Hematopoietic multipotent progenitor cell (in vitro differentiated cells): Measurements from ENCODE around the gene IL4. TPM values are rescaled to one million over a fixed set of nuclear protein-coding genes. Genes with fewer than 3 reads are reported as not detected.

Experiments used
- DNase-seq, 3 donors: peaks; one replicate each; pipeline ENCODE4 v3.0.0-alpha.2; 2011 to 2015; ENCODE audit warnings: low read depth in 2 of 3, low spot score in 2 of 3
- total RNA-seq: library from RNA; depleted of rRNA; stranded (reverse); fragments of >200 nt; gene quantifications from one replicate; pipeline ENCODE4 v1.2.3, GENCODE V29; 2012

Gene IL4
- total RNA-seq, 1 donor: not detected

DNA sequence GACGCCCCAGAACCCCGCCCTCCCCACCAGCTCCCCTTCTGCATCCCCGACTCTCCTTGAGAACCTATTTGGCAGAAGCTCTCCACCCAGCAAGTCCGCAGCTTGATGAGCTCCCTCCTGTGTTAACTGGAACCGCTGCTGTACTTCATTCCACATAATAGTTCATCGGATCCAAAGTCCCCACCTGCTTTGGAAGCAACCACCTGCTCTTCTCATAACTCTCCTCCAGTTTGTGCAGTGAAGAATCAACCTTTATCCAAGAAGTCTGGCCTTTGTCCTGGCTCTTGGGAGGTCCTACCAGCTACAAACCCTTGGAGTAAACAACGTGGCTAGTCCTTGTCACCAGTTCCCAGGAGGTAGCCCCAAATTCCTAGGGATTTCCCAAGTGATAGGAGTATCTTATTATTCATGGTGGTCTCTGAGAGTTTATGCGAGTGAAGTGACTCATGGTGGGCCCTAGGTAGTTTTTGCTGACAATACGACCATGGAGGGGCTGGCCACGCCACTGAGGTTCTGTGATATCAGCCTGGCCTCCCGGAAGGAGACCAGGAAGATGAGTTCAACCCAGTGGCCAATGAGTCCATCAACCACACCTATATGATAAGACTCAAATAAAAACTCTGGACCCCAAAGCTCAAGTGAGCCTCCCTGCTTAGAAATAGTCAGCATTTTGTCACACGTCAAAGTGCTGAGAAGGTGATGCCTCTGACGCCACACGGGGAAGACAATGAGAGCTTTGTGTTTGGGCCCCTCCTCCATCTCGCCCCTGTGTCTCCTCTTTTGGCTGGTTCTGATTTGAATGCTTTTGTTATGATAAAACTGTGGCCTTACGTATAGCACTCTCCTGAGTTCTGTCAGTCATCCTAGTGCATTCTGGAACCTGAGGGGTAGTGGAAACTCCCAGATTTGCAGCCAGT, 3.6 kb upstream of the IL4 start:
- DNase-seq: no peak

- DNase-seq: no peak
These were observed 2.8 kb upstream of the IL4 start for GRCh38 chr5:132671000-132671399.

DNA sequence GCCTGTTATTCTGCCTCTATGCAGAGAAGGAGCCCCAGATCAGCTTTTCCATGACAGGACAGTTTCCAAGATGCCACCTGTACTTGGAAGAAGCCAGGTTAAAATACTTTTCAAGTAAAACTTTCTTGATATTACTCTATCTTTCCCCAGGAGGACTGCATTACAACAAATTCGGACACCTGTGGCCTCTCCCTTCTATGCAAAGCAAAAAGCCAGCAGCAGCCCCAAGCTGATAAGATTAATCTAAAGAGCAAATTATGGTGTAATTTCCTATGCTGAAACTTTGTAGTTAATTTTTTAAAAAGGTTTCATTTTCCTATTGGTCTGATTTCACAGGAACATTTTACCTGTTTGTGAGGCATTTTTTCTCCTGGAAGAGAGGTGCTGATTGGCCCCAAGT, 301 bp upstream of the IL4 start:
- no peak for DNase-seq

DNA sequence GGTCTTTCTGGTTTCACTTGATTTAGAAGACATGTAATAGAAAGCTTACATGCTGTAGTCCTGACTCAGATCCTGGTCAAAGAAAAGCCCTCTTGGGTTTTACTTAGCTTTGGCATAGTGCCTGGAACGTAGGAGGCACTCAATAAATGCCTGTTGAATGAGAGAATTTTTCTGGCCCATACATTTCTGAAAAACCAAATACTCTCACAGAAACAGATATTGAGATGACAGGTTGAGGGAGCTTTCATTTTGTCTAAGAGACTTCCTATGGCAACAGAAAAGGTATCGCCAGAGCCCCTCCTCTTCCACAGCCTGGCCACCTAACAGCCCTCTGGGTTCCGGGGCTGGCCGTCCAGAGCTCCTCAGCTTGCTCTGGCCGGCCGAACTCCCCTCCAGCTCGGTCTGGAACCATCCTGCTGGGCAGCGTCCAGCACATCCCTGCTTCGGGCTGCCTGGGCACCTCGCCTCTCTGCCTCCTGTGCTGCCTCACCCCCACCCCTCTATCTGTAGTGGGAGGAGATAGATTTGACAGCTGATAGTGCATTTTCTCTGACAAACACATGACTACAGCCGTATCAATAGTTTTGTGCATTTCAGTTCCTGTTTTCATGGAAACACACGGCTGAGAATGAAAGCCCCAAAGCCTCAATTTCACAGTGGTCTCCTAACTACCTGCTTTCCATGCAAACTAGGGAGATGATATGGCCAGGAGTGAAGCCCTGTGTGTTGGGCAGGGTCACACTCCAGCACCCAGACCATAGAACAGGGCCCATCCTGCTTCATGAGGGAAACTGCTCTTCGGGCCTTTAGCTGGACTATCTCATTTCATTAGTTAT, 1.1 kb downstream of the IL4 start:
- DNase-seq: no peak

- no peak for DNase-seq
These were observed 2.3 kb downstream of the IL4 start for GRCh38 chr5:132675936-132676689.

DNA sequence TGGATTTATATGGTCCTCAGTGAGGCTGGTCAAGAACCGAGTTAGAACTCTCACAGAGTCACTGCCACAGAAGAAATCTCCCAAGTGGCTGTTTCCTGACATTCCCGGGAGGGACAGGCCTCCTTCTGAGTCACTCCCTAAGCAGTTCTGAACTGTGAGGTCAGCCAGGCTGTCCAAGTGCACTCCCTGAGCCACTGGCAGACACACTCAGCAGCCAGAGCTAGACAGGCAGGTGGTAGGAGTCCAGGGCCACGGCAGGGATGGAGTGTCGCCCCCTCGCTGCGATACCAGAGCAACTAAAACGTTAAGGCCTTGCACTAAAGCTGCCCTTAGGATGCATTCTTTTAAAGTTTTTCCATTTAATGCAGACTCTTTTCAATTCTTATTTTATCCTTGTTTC, 3.4 kb downstream of the IL4 start:
- no peak for DNase-seq

GRCh38 chr5:132677682-132678400, 4.1 kb downstream of the IL4 start:
- no peak for DNase-seq

- no peak for DNase-seq
These were observed 4.9 kb downstream of the IL4 start for GRCh38 chr5:132678735-132679134.

- no peak for DNase-seq
These were observed 5.4 kb downstream of the IL4 start for GRCh38 chr5:132679166-132679565.

DNA sequence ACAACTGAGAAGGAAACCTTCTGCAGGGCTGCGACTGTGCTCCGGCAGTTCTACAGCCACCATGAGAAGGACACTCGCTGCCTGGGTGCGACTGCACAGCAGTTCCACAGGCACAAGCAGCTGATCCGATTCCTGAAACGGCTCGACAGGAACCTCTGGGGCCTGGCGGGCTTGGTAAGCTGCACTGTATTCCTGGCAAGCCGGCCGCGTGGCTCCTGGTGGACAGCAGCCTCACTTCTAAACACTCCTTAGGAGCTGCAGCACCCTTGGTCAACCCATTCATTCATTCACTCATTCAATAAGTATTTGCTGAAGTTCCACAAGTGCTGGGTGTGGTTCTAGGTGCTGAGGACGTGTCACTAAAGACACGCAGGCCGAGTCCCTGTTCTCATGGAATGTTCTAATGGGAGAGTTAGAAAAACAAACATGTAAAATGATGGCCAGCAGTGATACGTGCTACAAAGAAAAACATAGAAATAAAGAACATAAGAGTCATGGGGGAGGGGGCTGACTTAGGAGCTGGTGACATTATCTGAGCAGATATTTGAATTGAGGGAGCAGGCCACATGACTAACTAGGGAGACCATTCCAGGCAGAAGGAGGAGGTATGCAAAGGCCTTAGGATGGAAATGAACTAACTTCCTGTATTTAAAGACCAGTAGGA, 6.1 kb downstream of the IL4 start:
- no peak for DNase-seq

- no peak for DNase-seq
These were observed 7.1 kb downstream of the IL4 start for GRCh38 chr5:132680780-132681475.

- no peak for DNase-seq
These were observed 7.7 kb downstream of the IL4 start for GRCh38 chr5:132681476-132681831.

DNA sequence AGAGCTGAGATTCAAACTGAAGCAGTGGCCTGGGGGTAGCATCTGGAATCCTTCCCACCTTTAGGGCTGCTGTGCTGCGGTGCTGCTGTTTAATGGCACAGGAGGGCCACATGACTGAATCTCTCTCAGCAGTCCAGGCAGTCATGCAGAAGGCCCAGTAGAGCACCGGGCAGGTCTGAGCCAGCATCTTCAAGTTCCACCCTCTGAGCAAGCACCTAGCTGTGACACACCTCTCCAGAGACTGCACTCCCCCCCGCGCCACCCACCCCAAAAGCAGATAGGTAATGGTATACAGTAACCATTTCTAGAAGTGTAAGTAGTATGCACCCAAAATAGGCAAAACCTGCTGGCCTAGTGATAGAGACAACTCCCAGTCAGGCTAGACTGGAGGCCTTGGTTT, 8.2 kb downstream of the IL4 start:
- no peak for DNase-seq

GRCh38 chr5:132684491-132684890, 10.7 kb downstream of the IL4 start:
- DNase-seq: no peak

GRCh38 chr5:132684922-132685720, 11.3 kb downstream of the IL4 start:
- DNase-seq: no peak

- no peak for DNase-seq
These were observed 12.4 kb downstream of the IL4 start for GRCh38 chr5:132686193-132686592.

GRCh38 chr5:132687995-132688394, 14.2 kb downstream of the IL4 start:
- peak in 1 of 3 donors; percentile 55 for DNase-seq

DNA sequence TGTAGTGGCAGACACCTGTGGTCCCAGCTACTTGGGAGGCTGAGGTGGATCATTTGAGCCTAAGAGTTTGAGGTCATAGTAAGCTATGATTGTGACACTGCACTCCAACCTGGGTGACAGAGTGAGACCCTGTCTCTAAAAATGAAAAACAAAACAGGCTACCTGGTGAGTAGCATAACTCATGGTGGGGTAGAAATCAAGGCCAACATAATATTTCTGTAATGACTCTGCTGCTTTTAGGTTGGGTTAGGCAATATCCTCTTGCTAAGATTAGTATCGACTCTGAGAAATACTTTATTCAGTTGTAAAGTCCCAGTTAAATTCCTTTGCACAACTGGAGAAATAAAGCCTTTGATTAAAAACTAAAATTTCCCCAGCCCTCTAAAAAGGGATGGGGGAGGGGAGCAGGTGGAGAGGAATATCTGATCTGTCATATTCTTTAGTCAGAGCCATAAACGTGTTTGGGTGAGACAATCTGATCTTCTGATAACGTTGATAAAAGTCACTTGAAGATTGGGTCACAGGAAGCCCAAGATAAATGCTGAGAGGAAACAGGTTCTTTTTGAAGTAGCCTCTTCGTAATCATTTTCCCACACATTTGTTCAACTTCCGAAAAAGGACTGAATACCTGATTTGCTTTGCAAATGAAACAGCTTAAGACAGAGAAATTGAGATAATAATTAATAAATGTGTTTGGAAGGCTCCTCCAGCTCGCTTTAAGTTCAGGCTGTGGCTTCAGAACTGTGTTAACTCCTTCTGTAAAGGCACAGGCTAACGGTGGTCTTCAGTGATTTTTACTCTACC, 14.9 kb downstream of the IL4 start:
- peak in 2 of 3 donors; percentile 66 to 86 for DNase-seq
